Keratinocyte (primary cell): ENCODE results near the gene RFPL1.

ENCODE experiments used
- CTCF ChIP-seq, 3 experiments: IDR thresholded peaks in 1 of 3; conservative IDR thresholded peaks in 1 of 3; optimal IDR thresholded peaks in 1 of 3; 2 replicates in 2 of 3; 3 replicates in 1 of 3; pipeline versions ENCODE3 to v1.5.1; 2011; ENCODE audit warnings: low read length in 3 of 3, mild to moderate bottlenecking in 3 of 3, moderate library complexity in 2 of 3, control low read depth in 1 of 3, inconsistent platforms in 1 of 3; ENCODE audit not compliant: insufficient read depth in 2 of 3; ENCODE audit errors: extremely low read depth in 1 of 3
- EZH2 ChIP-seq: IDR thresholded peaks from one replicate; pipeline ENCODE4 v1.6.1; 2012; ENCODE audit warnings: inconsistent platforms, mild to moderate bottlenecking, low read length, moderate library complexity

DNA sequence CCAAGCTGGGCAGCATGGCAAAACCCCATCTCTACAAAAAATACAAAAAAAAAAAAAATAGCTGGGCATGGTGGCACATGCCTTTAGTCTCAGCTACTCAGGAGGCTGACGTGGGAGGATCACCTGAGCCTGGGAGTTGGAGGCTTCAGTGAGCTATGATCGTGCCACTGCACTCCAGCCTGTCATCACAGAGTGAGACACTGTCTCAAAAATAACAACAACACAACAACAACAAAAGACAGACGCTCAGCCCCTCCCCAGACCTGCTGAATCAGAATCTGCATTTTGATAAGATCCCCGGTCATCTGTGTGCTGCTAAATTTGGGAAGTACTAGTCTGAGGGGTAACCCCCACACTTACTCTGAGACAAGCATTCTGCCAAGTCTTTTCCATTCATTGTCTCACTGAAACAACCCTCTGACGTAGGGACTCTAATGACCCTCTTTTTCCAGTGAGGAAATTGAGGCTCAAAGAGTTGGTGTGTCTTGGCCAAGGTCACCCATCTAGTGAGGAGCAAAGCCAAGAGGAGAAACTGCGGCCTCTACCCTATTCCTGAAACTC is 49.1 kb downstream of the RFPL1 start:
- TF ChIP-seq CTCF (optimal IDR thresholded peaks at IDR 0.05 in 1 of 3, IDR thresholded peaks at IDR 0.05 in 1 of 3, conservative IDR thresholded peaks at IDR 0.05 in 1 of 3; ENCODE audit: extremely low read depth in 1 of 3, insufficient read depth in 2 of 3, low read length in 3 of 3) (no peak), EZH2 (no peak)
